ENCODE results near the gene GID4.

DNA sequence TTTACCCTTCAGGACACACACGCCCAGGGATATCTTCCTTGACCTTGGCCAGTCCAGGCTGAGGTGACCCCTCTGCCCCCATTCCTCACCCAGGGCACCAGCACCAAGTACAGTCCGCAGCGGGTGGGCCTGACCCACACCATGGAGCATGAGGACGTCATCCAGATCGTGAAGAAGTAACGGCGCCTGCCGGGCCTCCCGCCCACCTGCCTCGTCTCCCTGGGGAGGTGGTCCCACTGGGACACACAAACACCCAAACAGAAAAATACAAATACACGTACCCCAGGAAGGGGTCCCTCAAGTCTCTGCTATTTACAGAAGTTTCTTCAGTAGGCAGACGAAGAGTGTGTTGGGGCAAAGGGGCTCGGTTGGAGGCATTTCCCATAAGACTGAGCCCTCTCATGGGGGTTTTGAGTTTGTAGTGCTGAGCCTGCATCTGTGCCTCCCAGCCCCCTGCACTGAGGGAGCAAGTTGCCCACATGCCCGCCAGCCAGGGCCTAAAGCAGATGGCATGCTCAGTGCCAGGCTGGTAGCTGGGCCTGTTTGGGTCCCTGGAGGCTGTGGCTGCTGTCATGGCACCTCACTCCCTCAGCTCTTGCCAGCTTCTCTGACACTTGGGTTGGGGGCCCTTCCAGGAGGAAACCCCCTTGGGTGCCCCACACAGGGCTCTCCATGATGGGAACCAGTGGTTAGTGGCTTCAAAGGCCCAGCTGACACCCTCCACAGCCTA, 68.0 kb downstream of the GID4 start:
- TF ChIP-seq, protein P1, sequence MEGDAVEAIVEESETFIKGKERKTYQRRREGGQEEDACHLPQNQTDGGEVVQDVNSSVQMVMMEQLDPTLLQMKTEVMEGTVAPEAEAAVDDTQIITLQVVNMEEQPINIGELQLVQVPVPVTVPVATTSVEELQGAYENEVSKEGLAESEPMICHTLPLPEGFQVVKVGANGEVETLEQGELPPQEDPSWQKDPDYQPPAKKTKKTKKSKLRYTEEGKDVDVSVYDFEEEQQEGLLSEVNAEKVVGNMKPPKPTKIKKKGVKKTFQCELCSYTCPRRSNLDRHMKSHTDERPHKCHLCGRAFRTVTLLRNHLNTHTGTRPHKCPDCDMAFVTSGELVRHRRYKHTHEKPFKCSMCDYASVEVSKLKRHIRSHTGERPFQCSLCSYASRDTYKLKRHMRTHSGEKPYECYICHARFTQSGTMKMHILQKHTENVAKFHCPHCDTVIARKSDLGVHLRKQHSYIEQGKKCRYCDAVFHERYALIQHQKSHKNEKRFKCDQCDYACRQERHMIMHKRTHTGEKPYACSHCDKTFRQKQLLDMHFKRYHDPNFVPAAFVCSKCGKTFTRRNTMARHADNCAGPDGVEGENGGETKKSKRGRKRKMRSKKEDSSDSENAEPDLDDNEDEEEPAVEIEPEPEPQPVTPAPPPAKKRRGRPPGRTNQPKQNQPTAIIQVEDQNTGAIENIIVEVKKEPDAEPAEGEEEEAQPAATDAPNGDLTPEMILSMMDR (IDR thresholded peaks at IDR 0.05; ENCODE audit: low read depth, low read length, poor library complexity, severe bottlenecking), result no peak
- TF ChIP-seq EZH2phosphoT487 (IDR thresholded peaks at IDR 0.05; ENCODE audit: borderline replicate concordance, low read length), result no peak
